ENCODE measurements around the gene GLT1D1.

DNA sequence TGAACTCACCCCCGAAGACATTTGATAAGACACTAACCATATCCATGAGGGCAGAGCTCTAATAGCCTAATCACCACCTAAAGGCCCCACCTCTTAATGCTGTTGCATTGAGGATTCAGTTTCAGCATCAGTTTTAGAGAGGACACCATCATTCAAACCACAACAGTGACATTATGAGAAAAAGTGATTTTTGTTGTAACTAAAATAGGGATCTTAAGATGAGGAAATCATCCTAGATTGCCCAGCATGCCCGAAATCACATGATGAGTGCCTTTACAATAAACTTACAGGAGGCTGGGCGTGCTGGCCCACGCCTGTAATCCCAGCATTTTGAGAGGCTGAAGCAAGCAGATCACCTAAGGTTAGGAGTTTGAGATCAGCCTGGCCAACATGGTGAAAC lies 9.7 kb upstream of the GLT1D1 start:
- TF ChIP-seq, protein P1, sequence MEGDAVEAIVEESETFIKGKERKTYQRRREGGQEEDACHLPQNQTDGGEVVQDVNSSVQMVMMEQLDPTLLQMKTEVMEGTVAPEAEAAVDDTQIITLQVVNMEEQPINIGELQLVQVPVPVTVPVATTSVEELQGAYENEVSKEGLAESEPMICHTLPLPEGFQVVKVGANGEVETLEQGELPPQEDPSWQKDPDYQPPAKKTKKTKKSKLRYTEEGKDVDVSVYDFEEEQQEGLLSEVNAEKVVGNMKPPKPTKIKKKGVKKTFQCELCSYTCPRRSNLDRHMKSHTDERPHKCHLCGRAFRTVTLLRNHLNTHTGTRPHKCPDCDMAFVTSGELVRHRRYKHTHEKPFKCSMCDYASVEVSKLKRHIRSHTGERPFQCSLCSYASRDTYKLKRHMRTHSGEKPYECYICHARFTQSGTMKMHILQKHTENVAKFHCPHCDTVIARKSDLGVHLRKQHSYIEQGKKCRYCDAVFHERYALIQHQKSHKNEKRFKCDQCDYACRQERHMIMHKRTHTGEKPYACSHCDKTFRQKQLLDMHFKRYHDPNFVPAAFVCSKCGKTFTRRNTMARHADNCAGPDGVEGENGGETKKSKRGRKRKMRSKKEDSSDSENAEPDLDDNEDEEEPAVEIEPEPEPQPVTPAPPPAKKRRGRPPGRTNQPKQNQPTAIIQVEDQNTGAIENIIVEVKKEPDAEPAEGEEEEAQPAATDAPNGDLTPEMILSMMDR (IDR thresholded peaks at IDR 0.05; ENCODE audit: insufficient read depth, low read length, poor library complexity, severe bottlenecking), result no peak
- no peak for TF ChIP-seq EZH2phosphoT487 (conservative IDR thresholded peaks at IDR 0.05; ENCODE audit: low read length)
